ENCODE results near the gene PKHD1.
A peak's percentile ranks its signal among the peaks of the same experiment; 100 is the strongest.

Gene PKHD1

GRCh38 chr6:52087498-52087999, at the start of gene PKHD1:
PKHD1 (minus strand) TSS chr6:52087613; CDS start chr6:52084933, 2,680 bp downstream.
- Mint-ChIP-seq H3K4me1 (ENCODE audit: low read depth) (no peaks in the 10 kb centered on the region), H3K36me3 (ENCODE audit: low read depth) (no peaks in the 10 kb centered on the region), H3K27ac (no peak within 1 kb of the TSS), H3K27me3 (peaks cover 5% of the 10 kb centered on the region), H3K9me3 (no peaks in the 10 kb centered on the region), H3K4me3 (no peak within 1 kb of the TSS)

DNA sequence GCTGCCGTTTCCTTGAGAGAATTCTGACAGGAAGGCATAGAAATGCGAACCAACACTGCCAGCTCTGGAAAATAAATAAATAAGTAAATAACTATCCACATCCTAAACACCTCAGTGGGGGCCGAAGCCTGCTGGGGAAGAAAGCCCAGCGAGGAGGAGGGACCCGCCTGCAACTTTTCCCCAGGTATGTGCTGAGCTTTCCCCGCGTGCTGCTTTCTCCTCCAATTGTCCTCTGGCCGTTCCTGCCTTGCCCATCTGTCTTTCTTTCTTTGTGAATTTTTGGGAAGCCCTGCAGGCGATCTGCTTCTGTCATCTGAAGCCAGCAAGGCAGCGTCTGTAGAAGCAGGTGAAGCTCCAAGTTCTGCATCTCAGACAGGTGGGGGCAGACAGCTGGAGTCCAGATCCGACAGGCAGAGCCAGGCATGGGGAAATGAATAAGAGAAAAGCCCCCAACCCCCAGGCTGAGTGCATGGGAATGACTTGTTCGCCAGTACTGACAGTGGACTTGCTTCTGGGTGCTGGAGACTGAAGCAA, 49.6 kb upstream of the PKHD1 start:
- Mint-ChIP-seq H3K36me3 (ENCODE audit: low read depth) (no peaks in the 10 kb centered on the region), H3K9me3 (no peaks in the 10 kb centered on the region), H3K4me1 (ENCODE audit: low read depth) (peaks cover 17% of the 10 kb centered on the region), H3K4me3 (no peak overlapping the region), H3K27me3 (peaks cover 28% of the 10 kb centered on the region), H3K27ac (no peak overlapping the region)

GRCh38 chr6:52136055-52136454, 48.6 kb upstream of the PKHD1 start:
- Mint-ChIP-seq H3K9me3 (no peaks in the 10 kb centered on the region), H3K4me1 (ENCODE audit: low read depth) (peaks cover 12% of the 10 kb centered on the region), H3K36me3 (ENCODE audit: low read depth) (no peaks in the 10 kb centered on the region), H3K27ac (no peak overlapping the region), H3K4me3 (no peak overlapping the region), H3K27me3 (peaks cover 20% of the 10 kb centered on the region)

GRCh38 chr6:52135217-52135616, 47.8 kb upstream of the PKHD1 start:
- Mint-ChIP-seq H3K9me3 (no peaks in the 10 kb centered on the region), H3K4me3 (no peak overlapping the region), H3K27ac (no peak overlapping the region), H3K4me1 (ENCODE audit: low read depth) (peaks cover 12% of the 10 kb centered on the region), H3K36me3 (ENCODE audit: low read depth) (no peaks in the 10 kb centered on the region), H3K27me3 (peaks cover 20% of the 10 kb centered on the region)

DNA sequence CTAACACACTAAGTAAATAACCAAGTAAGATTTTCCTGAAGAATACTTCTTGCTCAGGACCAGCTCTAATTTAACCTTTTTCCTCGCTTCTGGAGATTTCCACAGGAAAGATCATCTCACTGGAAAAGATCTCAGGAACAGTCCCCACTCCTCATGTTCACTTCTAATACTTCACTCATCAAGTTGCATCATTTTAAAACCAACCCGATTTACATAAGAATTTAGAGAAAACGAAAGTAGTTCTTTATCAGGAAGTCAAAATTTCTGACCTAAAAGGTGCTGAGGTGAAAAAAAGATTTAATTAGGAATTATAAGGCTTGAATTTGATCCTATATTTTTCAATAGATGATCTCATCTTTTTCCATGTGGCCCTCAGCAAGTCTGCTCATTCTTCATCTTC, 46.6 kb upstream of the PKHD1 start:
- Mint-ChIP-seq H3K36me3 (ENCODE audit: low read depth) (no peaks in the 10 kb centered on the region), H3K27ac (no peak overlapping the region), H3K27me3 (peaks cover 20% of the 10 kb centered on the region), H3K4me3 (no peak overlapping the region), H3K9me3 (no peaks in the 10 kb centered on the region), H3K4me1 (ENCODE audit: low read depth) (peaks cover 12% of the 10 kb centered on the region)

DNA sequence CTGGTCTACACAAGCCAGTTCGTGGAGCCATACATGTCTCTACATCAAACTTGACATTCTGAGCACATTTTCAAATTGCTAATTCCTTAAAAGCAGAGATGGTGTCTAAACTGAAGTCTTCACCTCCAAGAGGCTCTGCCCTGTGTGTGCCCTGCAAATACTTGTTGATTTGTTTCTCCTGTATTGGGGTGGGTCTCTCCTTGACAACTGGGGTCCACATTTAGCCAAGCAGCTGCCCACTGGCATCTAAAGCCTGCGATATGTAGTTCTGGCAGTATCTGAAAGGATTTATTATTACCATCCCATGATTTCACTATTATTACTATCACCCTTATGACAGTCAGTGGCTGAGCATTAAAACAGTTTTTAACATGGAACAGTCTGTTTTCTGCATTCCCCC, 45.9 kb upstream of the PKHD1 start:
- H3K4me3 Mint-ChIP-seq, result no peak overlapping the region
- no peaks in the 10 kb centered on the region for H3K9me3 Mint-ChIP-seq
- peaks cover 12% of the 10 kb centered on the region for H3K4me1 Mint-ChIP-seq (ENCODE audit: low read depth)
- peaks cover 21% of the 10 kb centered on the region for H3K27me3 Mint-ChIP-seq
- no peak overlapping the region for H3K27ac Mint-ChIP-seq
- no peaks in the 10 kb centered on the region for H3K36me3 Mint-ChIP-seq (ENCODE audit: low read depth)

GRCh38 chr6:52132292-52132691, 44.9 kb upstream of the PKHD1 start:
- Mint-ChIP-seq H3K4me1 (ENCODE audit: low read depth) (peaks cover 12% of the 10 kb centered on the region), H3K4me3 (no peak overlapping the region), H3K36me3 (ENCODE audit: low read depth) (no peaks in the 10 kb centered on the region), H3K9me3 (no peaks in the 10 kb centered on the region), H3K27ac (no peak overlapping the region), H3K27me3 (peaks cover 23% of the 10 kb centered on the region)

DNA sequence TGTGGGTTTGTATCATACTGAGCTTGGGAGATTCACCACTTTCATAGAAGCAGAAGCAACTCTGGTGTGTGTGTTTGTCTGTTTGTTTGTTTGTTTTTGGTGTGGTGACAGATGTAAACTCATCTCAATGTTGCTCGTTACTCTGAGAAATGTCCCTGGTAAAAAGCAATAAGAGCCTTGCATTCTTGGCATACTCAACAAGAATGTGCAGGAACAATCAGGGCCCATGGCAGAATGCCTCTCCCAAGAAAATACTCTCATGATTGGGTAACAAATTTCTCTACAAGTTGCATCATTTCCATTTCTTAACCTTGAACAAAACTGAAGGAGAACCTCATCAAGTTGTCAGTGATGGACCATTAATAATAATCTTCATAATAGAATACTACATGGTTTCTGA, 43.0 kb upstream of the PKHD1 start:
- Mint-ChIP-seq H3K27ac (no peak overlapping the region), H3K4me3 (no peak overlapping the region), H3K36me3 (ENCODE audit: low read depth) (no peaks in the 10 kb centered on the region), H3K9me3 (no peaks in the 10 kb centered on the region), H3K4me1 (ENCODE audit: low read depth) (peaks cover 13% of the 10 kb centered on the region), H3K27me3 (peaks cover 31% of the 10 kb centered on the region)

DNA sequence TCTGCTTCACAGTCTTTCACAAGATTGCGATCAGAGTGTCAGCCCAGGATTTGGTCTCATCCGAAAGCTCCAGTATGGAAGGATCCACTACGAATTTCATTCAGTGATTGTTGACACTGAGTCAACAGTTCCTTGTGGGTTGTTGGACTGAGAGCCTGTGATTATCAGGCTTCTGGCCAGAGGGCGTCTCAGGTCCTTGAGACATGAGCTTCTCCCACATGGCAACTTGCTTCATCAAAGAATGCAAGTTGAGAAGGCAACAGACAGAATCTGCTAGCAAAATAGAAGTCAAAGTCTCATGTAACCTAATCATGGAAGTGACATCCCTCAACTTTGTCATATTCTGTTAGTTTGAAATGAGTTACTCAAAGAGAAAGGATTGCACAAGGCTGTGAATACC, 40.5 kb upstream of the PKHD1 start:
- no peaks in the 10 kb centered on the region for H3K36me3 Mint-ChIP-seq (ENCODE audit: low read depth)
- H3K4me3 Mint-ChIP-seq, result no peak overlapping the region
- H3K27ac Mint-ChIP-seq, result no peak overlapping the region
- H3K9me3 Mint-ChIP-seq, result no peaks in the 10 kb centered on the region
- peaks cover 40% of the 10 kb centered on the region for H3K27me3 Mint-ChIP-seq
- H3K4me1 Mint-ChIP-seq (ENCODE audit: low read depth), result peaks cover 6% of the 10 kb centered on the region

GRCh38 chr6:52126231-52126630, 38.8 kb upstream of the PKHD1 start:
- Mint-ChIP-seq H3K4me1 (ENCODE audit: low read depth) (peaks cover 6% of the 10 kb centered on the region), H3K9me3 (peaks cover 4% of the 10 kb centered on the region), H3K27me3 (peaks cover 55% of the 10 kb centered on the region), H3K27ac (no peak overlapping the region), H3K36me3 (ENCODE audit: low read depth) (no peaks in the 10 kb centered on the region), H3K4me3 (no peak overlapping the region)

- Mint-ChIP-seq H3K4me3 (no peak overlapping the region), H3K36me3 (ENCODE audit: low read depth) (no peaks in the 10 kb centered on the region), H3K9me3 (peaks cover 5% of the 10 kb centered on the region), H3K4me1 (ENCODE audit: low read depth) (peaks cover 6% of the 10 kb centered on the region), H3K27me3 (peaks cover 53% of the 10 kb centered on the region), H3K27ac (peak overlapping the region; percentile 4)
Observed at GRCh38 chr6:52125572-52125971, 38.2 kb upstream of the PKHD1 start.

GRCh38 chr6:52125139-52125538, 37.7 kb upstream of the PKHD1 start:
- H3K9me3 Mint-ChIP-seq, result peaks cover 9% of the 10 kb centered on the region
- no peak overlapping the region for H3K4me3 Mint-ChIP-seq
- peaks cover 6% of the 10 kb centered on the region for H3K4me1 Mint-ChIP-seq (ENCODE audit: low read depth)
- H3K27ac Mint-ChIP-seq, result peak overlapping the region; percentile 4
- H3K36me3 Mint-ChIP-seq (ENCODE audit: low read depth), result no peaks in the 10 kb centered on the region
- peaks cover 53% of the 10 kb centered on the region for H3K27me3 Mint-ChIP-seq

DNA sequence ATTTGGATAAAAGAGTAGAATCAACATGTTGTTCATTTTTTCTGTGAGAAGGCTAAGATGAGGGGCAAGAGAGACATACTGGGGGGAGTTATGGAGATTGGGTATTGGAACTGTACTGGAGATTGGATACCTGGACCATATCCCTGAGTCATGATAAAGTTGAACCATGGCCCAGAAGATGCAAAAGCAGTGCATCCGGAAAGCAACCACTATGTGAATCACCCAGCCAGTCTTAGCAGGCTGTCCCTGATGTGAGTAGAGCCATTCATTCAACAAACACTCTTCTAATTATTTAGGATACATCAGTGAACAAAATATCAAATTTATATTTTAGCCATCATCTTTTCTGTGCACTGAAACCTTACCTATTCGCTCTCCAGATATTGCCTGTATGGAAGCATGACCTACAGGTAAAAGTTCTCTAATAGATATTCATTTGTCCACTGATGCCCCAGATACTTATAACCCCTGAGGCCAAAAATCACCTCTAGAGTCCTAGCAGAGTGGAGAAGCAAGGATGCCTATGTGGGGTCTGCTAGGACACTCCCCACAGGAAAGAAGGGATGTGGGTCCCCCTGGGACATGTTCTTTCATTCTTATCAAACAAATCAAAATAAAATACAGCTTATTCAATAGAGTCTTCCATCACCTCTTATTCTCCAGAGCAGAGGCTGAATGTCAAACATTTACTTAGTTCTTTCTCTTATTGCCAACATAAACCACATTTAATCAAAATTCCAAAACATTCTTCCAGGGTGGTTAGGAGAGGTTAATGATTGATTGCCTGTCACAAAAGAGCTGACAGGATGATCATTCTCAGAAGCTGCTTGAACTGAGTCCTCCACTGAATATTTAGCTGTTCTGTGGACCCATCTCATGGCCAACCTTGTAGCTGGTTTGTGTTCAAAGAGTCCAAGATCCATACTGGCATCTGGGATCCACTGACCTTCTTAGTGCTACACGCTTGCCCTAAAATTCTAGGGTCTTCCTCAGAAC, 37.0 kb upstream of the PKHD1 start:
- H3K36me3 Mint-ChIP-seq (ENCODE audit: low read depth), result no peaks in the 10 kb centered on the region
- H3K27ac Mint-ChIP-seq, result no peak overlapping the region
- H3K27me3 Mint-ChIP-seq, result peaks cover 54% of the 10 kb centered on the region

DNA sequence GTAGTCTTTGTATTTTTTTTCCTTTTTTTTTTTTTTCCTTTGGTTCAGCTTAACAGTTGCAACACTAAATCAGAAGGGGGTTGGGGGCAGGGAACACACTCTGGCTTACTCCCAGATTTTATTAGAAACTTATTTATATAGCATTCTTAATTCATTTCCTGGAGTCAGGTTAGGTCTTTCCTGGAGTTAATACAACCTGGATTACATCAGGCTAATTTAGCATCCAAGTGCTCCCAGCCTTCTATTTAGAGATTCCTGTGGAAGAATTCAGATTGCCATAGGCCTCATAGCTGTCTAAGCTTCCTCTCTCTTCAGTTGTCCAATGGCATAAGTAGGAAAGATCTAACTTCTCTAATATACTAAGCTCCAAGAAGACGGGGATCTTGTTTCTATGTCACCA, 35.8 kb upstream of the PKHD1 start:
- H3K36me3 Mint-ChIP-seq (ENCODE audit: low read depth), result no peaks in the 10 kb centered on the region
- H3K27me3 Mint-ChIP-seq, result peaks cover 53% of the 10 kb centered on the region
- peaks cover 6% of the 10 kb centered on the region for H3K4me1 Mint-ChIP-seq (ENCODE audit: low read depth)
- no peak overlapping the region for H3K27ac Mint-ChIP-seq
- no peak overlapping the region for H3K4me3 Mint-ChIP-seq
- H3K9me3 Mint-ChIP-seq, result peaks cover 9% of the 10 kb centered on the region

More for the DNA sequence above, 37.0 kb upstream of the PKHD1 start:
- peaks cover 9% of the 10 kb centered on the region for H3K9me3 Mint-ChIP-seq
- H3K4me1 Mint-ChIP-seq (ENCODE audit: low read depth), result peaks cover 6% of the 10 kb centered on the region
- H3K4me3 Mint-ChIP-seq, result no peak overlapping the region

GRCh38 chr6:52117352-52117751, 29.9 kb upstream of the PKHD1 start:
- peaks cover 46% of the 10 kb centered on the region for H3K27me3 Mint-ChIP-seq
- H3K4me3 Mint-ChIP-seq, result no peak overlapping the region
- no peaks in the 10 kb centered on the region for H3K36me3 Mint-ChIP-seq (ENCODE audit: low read depth)
- H3K9me3 Mint-ChIP-seq, result peaks cover 9% of the 10 kb centered on the region
- no peaks in the 10 kb centered on the region for H3K4me1 Mint-ChIP-seq (ENCODE audit: low read depth)
- no peak overlapping the region for H3K27ac Mint-ChIP-seq
